HG03439 (cell line): ENCODE results near the gene KRTAP15-1.

Experiments used
- ATAC-seq: cut with Tn5 transposase; IDR thresholded peaks from one replicate; pipeline ENCODE4 v1.9.1; 2021; ENCODE audit warnings: mild to moderate bottlenecking, moderate library complexity; ENCODE audit not compliant: unreplicated experiment

Gene KRTAP15-1

DNA sequence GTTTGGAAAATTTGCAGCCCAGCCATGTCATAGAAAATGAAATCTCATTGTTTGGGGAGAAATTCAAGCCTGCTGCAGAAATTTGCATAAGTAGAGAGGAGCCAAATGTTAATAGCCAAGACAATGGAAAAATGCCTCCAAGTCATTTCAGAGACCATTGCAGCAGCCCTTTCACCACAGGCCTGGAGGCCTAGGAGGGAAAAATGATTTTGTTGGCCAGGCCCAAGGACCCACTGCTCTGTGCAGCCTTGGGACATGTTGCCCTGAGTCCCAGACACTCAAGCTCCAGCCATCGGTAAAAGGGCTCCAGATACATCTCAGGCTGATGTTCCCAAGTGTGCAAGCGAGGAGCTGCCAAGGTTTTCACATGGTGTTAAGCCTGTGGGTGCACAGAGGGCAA, 46.1 kb downstream of the KRTAP15-1 start:
- ATAC-seq, result no peak

DNA sequence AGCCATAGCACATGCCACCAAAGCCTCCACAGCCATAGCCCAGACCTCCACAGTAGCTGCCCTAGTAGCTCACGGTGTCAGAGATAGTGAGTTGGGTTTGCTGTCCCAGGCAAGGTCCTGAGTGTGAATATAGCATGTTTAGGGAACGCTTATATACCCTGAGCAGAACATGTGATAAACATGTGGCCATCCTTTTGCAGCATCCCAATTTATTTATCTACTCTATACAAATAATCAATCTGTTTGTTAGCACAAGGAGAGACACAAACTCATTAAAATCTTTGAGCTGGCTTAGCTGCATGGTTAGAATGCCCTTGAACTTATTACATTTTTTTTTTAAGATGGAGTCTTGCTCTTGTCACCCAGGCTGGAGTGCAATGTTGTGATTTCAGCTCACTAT, 47.3 kb downstream of the KRTAP15-1 start, which contains the start of gene KRTAP19-2:
Gene KRTAP19-2 (minus strand): TSS at position 101 of the 400 bp plus-strand sequence. CDS start 88 bp downstream, at position 13.
- ATAC-seq, result no peak
